Activated naive CD8-positive, alpha-beta T cell treated with anti-CD3 and anti-CD28 coated beads, Interleukin-2, amount 50 U/mL, for 16 hours (primary cell): Measurements from ENCODE around the gene SLX9.
A peak's percentile ranks its signal among the peaks of the same experiment; 100 is the strongest.

ENCODE experiments used
- DNase-seq: peaks from one replicate; pipeline ENCODE4 v3.0.0-alpha.2; 2020; ENCODE audit warnings: low read depth, low spot score

SLX9 gene

DNA sequence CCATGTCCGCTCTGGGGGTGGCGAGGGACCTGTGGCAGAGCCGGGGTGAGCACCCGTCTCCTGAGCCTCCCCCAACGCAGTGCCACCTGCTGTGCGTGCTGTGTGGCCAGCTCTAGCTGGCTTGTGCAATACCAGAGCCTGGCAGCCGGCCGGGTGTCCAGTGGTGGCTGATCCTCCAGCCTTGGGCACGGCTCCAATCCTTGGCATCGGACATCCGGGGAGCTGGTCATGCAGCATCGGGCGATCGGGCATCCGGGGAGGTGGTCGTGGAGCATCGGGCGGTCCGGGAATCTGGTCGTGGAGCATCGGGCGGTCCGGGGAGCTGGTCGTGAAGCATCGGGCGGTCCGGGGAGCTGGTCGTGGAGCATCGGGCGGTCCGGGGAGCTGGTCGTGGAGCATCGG, 8.1 kb downstream of the SLX9 start:
- no peak for DNase-seq

DNA sequence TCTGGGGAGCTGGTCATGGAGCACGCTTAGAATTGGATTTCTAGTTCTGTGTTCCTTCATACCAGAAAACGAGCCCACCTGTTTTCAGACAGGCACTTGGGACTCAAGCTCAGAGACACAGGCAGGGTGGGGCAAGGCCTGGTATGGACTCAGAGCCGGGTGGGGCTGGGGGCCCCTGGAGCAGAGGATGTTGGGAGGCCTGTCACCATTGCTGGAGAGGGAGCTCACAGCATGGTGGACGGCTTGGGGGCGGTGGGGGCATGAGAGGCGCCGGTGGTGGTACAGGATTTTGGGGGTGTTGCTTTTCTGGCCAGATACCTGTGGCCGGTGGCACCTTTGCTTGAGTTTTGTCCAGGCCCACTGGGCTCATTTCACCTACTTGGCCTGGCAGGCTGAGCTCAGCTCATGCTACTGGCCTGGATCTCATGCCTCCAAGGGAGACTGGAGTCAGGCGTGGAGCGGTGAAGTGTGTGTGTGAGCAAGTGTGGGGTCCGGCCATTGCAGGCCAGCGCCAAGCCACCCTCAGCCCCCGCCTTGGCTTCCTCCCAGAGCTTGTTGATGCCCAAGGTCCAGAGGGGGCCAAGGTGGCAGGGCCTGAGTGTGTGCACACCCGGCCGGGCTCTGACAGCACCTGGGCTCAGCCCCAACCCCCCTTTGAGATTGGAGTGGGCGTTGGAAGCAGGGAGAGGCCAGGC, 8.7 kb downstream of the SLX9 start:
- DNase-seq, result no peak

DNA sequence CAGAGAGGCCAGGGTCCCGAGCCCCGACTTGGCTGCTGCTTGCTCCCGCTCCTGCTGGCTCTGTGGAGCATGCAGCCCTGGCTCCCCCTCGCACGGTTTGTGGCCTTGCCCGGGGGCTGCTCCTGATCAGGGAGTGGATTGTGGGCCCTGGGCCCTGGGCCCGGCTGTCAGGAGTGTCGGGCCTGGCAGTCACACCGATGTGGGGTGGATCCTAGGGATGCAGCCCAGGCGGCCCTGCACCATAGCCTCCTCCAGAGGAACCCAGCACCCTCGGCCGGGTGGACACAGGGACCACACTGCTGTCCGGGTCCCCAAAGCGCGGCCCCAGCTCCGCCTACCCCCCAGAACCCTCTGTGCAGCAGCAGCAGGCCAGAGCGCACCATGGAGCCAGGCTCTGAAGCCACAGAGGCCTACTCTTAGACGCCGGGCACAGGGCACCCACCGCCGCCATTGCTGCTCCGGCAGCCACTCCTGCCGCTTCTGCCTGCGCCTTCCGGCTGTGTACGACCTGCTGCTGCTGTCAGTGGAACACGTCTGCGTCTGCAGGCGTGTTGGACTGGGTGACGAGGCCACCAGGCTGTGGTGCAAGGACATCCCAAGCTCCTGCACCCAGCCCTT, 9.4 kb downstream of the SLX9 start:
- DNase-seq, result no peak

DNA sequence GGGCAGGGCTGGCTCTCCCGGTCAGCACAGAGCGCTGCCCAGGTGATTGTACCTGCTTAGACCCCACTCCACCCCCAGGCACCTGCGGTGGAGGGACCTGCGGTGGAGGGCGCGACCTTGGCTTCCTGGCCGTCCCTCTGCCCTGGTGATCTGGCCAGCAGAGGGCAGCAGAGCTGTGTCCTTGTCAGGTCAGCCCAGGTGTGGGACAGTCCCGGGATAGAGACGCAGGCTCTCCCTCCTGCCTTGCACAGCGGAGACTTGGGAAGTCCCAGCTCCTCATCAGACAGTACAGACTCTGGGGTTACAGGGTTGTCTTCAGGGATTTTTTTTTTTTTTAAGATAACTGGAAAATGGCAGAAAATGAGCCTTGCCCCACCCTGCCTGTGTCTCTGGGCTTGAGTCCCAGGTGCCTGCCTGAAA, 10.0 kb downstream of the SLX9 start:
- peak; percentile 49 for DNase-seq

DNA sequence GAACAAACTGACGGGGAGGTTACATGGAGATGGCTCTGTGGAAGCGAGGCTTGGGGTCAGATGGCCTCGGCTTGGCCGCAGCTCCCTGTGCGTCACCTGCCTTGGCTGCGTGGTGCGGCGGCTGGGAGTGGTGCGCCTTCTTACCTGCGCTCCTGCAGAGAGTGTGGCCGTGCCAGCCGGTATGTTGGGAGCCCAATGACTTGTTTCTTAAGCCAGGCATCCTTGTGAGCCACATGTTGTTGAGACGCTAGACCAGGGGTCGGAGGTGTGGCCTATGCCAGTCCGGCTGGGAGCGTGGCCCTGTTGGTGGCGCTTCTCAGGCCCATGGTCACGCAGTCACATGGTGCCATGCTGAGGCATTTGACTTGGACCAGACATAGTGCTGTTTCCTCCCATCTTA, 10.5 kb downstream of the SLX9 start:
- no peak for DNase-seq

DNA sequence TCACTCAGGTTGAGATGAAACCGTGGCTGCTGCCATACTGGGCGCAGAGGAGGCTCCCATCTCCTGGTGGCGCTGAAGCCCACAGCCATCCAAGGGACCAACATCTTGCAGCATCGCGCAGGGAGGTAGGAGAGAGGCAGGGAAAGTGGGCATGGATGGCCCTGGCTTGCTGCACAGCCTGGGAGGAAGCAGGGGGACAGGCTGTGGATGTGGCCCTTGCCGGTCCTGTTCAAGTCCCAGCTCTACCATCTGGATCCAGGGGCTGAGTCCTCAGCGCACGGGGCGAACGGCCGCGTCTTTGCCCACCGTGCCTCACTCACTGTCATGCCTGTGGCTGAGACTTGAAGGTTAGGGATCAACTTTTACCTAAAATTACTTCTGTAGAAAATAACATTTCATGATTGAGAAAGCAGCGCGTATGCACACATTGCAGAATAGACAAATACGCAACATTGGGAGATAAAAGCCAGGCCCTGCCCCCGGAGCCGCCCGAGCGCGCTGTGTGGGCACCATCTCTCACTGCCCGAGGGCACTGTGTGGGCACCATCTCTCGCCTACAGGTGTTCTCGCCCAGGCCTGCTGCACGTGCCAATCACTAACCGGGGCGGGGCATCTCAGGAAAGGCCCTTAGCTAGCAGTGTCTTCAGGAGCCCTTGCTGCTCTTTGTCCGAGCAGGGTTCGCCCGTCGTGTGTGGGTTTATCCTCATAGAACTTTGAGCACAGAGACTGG, 11.5 kb downstream of the SLX9 start:
- DNase-seq, result no peak

DNA sequence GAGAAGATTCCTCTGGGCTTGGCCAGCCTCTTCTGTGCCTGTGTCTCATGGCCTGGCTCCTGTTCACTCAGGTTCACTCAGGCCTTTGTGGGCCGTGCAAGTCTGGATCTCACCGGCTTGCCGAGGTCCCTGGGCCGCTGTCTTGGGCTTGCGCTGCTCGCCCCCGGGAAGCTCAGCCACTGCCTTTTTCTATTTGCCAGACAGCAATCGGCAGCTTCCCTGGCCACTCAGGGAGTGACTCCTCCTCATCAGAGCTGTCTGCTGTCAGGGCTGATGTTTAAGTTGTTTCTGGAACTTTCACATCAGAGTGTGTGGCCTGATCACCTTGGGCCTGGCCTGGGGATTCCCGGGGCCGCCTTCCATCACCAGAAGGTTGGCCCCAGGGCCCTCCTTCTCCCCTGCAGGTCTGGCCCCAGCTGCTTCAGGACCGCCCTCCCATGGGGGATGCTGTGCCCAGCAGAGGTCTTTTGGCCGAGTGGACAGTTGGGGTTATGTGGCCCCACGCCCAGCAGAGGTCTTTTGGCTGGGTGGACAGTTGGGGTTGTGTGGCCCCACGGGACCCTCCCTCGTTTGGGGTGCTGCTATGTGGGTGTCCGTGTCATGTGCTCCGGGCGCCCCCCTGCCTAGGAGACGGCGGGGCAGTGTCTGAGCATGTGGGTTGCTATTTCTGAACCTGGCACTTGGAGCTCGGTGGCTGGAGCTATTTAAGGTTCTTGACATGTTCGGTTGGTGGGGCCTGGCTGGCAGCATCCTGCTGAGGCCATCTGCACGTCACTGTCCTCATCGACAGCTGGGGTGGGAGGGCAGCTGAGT, 12.5 kb downstream of the SLX9 start:
- DNase-seq, result no peak

DNA sequence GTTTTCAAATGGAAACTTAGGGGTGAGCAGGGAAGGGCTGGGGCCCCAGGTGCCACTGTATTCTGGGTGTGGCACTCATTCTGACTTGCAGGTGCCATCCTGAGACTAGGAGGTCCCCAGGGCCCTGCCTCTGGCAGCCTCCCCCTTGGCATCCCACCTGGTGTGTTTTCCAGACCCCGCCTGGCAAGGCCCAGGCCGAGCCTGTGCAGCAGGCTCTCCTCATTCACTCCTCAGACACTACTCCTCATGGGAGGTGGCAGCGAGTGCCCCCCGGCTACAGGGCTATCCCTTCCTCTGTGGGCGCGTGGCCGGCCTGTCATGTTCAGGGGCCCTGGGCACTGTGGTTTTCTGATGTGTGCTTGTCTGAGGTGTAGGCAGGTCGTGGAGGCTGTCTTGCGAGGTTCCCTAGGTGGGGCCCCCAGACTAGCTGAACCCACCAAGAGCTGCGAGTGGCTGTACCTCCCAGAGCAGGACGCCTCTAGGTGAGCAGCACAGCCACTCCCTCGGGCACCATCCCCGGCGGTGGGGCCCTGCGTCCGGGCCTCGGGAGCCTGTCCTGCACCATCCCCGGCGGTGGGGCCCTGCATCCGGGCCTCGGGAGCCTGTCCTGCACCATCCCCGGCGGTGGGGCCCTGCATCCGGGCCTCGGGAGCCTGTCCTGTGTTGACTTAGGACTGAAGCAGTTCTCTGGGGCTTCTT, 13.2 kb downstream of the SLX9 start:
- no peak for DNase-seq

DNA sequence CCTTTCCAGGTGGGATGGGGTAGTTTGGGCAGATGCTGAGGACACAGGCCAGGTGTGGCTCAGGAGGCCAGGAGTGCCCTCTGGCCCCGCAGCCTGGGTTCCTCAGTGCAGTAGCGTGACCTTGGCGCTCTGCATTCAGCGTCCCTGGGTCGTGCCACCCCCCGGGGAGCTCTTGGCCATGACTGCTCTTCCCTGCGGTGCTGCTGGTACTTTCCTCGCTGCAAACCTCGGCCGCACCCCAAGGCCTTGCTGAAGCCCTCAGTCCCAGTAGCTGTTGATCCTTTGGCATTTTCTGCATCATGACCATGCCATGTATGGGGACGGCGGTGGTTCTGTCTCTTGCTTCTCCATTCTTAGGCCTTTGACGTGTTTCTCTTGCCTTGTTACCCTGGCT, 13.8 kb downstream of the SLX9 start:
- no peak for DNase-seq

DNA sequence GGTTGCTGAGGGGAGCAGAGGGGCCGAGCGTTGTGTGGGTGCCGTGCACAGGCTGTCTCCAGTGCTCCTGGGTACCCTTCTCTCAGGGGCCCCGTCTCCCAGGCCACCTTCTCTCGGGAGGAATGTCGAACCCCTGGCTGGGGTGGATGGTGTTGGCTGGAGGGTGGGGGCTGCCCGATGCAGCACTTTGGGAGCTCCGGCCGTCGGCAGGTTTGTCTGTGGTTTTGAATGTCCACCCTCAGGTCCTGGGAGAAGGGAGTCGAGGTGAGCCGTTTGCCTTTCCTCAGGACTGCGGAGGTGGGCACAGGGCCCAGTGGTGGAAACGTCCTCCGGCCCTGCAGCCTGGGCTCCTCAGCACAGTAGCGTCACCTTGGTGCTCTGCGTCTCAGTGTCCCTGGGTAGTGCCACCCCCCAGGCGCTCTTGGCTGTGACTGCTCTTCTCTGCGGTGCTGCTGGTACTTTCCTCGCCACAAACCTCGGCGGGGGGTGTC, 14.5 kb downstream of the SLX9 start:
- no peak for DNase-seq

DNA sequence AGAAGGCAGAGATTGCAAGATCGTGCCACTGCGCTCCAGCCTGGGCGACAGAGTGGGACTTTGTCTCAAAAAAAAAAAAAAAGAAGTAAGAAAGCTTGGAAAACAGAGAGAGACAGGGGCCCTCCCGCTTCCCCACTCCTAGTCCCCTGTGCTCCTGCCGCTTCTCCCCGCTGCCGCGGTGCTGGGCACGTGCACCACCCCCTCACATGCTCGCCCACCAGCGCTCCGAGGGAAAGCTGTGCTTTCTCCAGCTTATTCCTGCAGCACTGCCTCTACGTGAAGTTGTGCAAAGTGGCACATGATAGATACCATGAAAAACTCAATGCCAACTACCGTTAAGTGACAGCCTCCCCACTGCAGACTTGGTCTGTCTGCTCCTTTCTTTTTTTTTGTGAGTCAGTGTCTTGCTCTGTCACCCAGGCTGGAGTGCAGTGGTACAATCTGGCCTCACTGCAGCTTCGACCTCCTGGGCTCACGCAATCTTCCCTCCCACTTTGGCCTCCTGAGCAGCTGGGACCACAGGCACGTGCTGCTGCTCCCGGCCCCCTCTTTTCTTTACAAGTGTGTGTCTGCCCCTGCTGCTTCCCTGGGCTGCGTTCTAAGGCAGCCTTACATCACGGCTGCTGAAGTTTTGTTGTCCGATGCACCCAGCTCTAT, 15.4 kb downstream of the SLX9 start:
- no peak for DNase-seq

DNA sequence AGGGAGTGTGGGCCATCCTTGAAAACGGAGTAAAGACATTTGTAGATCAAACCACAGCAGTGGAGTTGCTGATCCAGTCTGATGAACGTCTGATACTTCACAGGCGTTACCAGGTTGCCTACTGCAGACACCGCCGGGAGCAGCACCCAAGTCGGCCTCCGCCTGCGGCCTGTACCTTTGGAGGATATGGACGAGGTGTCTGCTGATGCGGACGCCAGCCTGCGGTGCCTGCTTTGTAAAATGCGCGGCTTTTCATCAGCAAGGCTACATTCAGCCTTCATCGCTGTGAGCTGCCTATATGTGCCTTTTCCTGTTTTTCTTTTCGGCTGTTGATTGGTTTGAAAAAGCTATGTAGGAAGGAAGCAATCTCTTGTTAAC, 16.0 kb downstream of the SLX9 start:
- DNase-seq, result no peak

DNA sequence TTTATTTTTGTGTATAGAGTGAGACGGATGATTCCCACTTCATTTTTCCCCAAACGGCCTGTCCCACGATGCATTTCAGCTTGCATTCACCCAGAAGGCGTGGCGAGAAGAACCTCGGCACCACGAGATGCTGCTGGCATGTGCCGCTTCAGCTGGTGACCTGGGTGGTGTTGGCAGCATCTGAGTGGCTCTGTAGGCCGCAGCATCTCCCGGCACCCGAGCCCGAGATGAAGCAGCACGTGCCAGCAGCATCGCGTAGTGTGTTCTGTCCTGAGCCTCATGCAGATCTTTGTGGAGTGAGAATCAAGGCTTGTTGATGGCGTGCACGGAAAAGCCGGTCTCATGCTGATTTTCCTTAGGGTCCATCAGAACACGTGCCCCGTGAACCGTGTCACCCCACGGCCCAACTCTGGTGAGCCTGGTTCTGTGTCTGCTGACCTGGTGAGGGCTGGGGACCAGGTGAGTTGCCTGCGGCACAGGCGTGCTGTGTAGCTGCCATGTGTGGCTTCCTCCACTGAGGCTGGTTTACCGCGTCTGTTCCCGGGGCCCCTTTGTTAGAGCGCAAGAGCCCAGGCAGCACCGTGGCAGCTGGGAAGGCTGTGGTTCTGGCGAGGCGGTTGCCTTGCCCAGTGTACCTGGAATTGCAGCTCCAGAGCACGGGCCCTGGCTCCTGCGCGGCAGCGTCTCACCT, 16.7 kb downstream of the SLX9 start:
- no peak for DNase-seq

DNA sequence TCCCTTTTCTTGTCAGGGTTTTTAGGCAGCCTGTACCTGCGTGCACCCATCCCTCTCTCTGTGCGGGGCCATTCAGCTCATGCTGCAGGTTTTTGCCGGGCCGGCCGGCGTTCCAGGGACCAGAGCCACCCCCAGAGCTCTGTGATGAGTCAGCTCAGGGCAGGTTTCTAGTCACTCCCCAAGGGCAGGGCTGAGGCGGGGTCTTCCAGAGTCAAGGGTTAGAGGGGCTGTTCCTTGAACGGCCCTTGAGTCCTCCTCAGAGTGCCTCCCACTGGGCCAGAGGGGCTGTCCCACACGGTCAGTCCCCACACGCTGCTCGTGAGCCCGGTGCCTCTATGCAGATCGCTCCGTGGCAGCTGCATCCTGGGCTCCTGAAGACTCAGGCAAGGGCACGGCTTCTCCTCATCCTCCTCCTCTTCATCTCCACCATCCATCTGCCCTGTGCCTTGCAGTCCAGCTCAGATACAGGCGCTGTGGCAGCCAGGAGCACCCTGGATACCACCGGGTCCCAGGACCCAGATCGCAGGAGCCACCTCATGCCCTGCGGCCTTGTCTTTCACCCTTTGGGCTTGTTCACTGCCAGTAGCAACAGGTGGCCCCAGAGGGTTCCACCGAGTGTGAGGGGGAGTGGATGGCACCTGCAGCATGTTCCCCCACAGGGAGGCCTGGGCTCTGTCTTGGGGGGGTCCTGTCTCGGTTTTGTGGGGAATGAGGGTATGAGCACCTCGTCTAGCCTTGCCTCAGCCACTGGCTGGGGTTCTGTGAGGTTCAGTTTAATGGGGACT, 17.4 kb downstream of the SLX9 start:
- DNase-seq, result no peak

DNA sequence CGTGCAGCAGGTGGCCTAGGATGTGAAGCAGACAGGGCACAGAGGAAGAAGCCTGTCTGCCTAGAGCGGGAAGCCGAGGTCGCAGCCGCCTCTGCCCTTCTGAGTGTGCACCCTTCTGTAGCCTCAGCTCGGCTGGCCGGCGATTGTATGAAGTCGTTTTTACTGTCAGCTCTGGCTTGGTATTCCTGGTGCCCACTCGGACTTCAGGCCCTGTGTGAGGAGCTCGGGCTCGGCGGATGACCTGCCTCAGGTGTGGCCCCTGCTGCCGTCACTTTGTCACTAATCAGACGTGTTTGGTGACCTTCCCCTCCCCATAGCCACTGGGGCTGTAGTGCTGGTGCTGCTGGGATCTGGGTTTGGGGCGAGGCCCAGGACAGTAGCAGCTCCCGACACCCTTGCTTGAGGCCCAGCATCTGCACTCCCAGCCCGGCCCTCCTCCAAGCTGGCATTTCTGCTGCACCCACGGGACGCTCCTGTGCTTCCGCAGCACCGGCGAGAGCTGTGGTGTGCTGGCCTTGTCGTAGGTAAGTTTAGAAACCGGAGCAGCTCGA, 18.1 kb downstream of the SLX9 start:
- no peak for DNase-seq

DNA sequence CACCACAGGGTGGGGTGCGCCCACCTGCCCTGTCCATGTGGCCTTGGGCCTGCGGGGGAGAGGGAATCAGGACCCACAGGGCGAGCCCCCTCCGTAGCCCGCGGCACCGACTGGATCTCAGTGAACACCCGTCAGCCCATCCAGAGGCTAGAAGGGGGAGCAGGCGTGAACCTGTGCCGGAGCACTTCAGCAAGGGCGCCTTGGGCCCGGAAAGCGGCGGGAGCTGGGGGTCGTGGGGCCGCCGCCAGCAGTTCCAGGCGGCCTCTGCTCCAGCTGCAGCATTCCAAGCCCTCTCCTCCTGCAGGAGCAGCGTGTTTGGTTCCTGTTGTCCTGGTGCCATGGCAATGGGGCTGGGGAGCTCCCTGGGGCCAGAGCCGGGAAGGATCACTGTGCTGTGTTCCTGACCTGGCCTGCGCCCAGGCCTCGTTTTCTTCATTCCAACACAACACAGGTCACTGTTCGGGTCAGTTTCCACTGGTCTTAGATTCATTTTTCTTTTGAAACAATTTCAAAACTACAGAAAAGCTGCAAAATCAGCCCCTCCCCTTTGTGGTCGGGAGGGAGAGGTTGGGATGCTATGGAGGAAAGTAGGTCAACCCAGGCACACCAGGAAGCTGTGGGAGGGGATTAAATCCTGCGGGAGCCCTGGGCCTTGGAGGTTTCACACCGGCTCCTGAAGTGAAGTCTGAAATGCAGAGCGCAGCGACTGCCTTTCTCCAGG, 18.8 kb downstream of the SLX9 start:
- no peak for DNase-seq

DNA sequence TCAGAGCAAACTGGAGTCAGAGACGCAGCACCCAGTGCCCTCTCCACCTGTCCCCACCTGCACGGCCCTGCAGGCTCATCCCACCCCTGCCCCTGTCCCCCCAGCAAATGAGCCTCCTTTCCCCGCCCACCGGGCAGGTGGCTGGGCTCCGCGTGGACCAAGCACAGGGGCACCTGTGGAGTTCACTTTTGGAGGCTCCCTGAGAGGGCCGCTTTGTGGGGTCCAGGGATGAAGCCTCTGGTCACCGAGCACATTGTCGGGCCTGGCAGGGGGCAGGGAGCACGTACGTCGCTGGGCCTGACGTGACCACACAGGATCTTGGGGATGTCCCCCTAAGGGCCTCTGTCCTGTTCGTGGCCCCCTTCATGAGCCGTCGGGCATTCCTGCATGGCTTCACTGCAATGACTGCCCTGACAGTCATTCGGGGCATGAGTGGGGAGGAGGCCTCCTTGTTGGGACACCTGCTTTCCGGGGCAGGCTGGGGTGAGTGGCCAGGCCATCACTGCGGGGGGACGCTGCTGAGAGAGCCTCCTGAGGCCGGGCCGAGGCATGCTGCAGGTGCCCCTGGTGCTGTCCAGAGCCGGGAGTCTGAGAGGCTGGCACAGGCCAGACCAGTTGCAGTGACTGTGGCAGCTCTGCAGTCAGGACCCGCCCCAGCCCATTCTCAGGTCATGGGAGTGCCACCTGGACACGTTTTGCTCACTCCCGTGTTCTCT, 19.7 kb downstream of the SLX9 start:
- no peak for DNase-seq
